ENCODE results near the gene SNX30.

DNA sequence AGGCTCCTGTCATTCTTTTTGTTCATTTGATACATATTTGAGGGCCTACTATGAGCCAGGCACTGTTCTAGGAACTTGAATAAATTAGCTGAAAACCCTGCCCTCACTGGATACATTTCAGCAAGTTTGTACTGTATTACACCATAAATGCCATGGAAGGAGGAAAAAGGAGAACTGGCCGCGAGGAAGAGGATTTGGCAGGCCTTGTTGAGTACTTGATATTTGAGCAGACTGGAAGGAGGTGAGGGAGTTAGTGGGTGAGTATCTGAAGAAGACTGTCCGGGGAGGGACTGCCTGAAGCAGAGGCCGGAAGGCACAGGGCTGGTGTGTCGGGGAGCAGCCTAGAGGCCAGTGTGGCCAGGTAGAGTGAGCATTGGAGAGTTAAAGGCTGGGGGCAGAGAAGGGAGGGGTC is 4.5 kb downstream of the SNX30 start:
- no peak for TF ChIP-seq CTCF (IDR thresholded peaks at IDR 0.05; ENCODE audit: low read depth, low read length)
- TF ChIP-seq POLR2A (IDR thresholded peaks at IDR 0.05; ENCODE audit: extremely low read depth, insufficient read length): no peak
- TF ChIP-seq, protein P1, sequence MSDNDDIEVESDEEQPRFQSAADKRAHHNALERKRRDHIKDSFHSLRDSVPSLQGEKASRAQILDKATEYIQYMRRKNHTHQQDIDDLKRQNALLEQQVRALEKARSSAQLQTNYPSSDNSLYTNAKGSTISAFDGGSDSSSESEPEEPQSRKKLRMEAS (IDR thresholded peaks at IDR 0.05; ENCODE audit: low read depth, low read length): no peak

Data from NB4 (cell line).